CD4-positive, alpha-beta T cell (primary cell): Measurements from ENCODE around the gene PPP1R13B. TPM values are rescaled to one million over a fixed set of nuclear protein-coding genes. Genes with fewer than 3 reads are reported as not detected.

ENCODE experiments used
- ATAC-seq: fragments of 200-7000 bp; cut with Tn5 transposase; one replicate; pipeline ENCODE4 v1.10.0; 2022; ENCODE audit warnings: mild to moderate bottlenecking; ENCODE audit not compliant: poor library complexity
- CTCF ChIA-PET: fragments of 350-600 bp; sonication (Branson Sonifier 250); formaldehyde crosslinking; loops from one replicate; lab custom pipeline; 2021; ENCODE audit warnings: antibody characterized with exemption, inconsistent platforms; lab: Charles Lee
- POLR2A ChIA-PET: fragments of 350-600 bp; sonication (Branson Sonifier 250); formaldehyde crosslinking; loops from one replicate; lab custom pipeline; 2021; ENCODE audit warnings: antibody characterized with exemption, inconsistent platforms; lab: Charles Lee
- DNase-seq, 14 experiments: peaks; one replicate each; pipeline ENCODE4 v3.0.0-alpha.2; 2013 to 2020; ENCODE audit warnings: mixed read lengths in 2 of 14
- H3K27ac ChIP-seq, 2 donors: one replicate each; pipeline versions ENCODE4 v1.5.1 to v1.7.0; 2013; ENCODE audit warnings: low read length in 2 of 2, low read depth in 1 of 2, mild to moderate bottlenecking in 1 of 2
- H3K27me3 ChIP-seq, 2 experiments: 1 replicate in 1 of 2; 2 replicates in 1 of 2; pipeline versions ENCODE4 v1.6.1 to v1.7.0; 2013; ENCODE audit warnings: low read length in 2 of 2, control low read depth in 1 of 2, mild to moderate bottlenecking in 1 of 2, moderate library complexity in 1 of 2; ENCODE audit not compliant: insufficient read depth in 2 of 2, control insufficient read depth in 1 of 2
- H3K36me3 ChIP-seq: one replicate; pipeline ENCODE4 v1.6.1; 2013; ENCODE audit warnings: low read length, control low read depth; ENCODE audit not compliant: insufficient read depth
- H3K4me1 ChIP-seq: one replicate; pipeline ENCODE4 v1.6.1; 2013; ENCODE audit warnings: low read length, control low read depth; ENCODE audit not compliant: insufficient read depth
- H3K4me3 ChIP-seq: one replicate; pipeline ENCODE4 v1.5.1; 2013; ENCODE audit warnings: mild to moderate bottlenecking, low read length, moderate library complexity
- H3K9me3 ChIP-seq, 2 experiments: 1 replicate in 1 of 2; 2 replicates in 1 of 2; pipeline versions ENCODE4 v1.6.1 to v1.7.0; 2013; ENCODE audit warnings: low read length in 2 of 2, mild to moderate bottlenecking in 2 of 2, control low read depth in 1 of 2, moderate library complexity in 1 of 2; ENCODE audit not compliant: control insufficient read depth in 1 of 2, insufficient read depth in 1 of 2
- H3K27ac Mint-ChIP-seq: one replicate; pipeline ENCODE4 v1.8.0; 2020; ENCODE audit warnings: mixed read lengths
- H3K27me3 Mint-ChIP-seq: one replicate; pipeline ENCODE4 v1.8.0; 2021; ENCODE audit warnings: mixed read lengths
- H3K36me3 Mint-ChIP-seq: one replicate; pipeline ENCODE4 v1.8.0; 2021; ENCODE audit warnings: low read depth, mixed read lengths
- H3K4me1 Mint-ChIP-seq: one replicate; pipeline ENCODE4 v1.8.0; 2021; ENCODE audit warnings: low read depth, mixed read lengths
- H3K4me3 Mint-ChIP-seq: one replicate; pipeline ENCODE4 v1.8.0; 2020; ENCODE audit warnings: mild to moderate bottlenecking, mixed read lengths
- H3K9me3 Mint-ChIP-seq: one replicate; pipeline ENCODE4 v1.8.0; 2020; ENCODE audit warnings: mixed read lengths
- intact Hi-C, 2 experiments: fragments of 100-400 bp; cut with DNase I in 1 of 2; cut with micrococcal nuclease in 1 of 2; formaldehyde crosslinking; loops; one replicate each; pipeline versions ENCODE4 v1.15.1 to v1.9.0; 2023 to 2025; cut with DNase I, micrococcal nuclease
- total RNA-seq, 174 experiments: library from RNA in 2 of 174; stranded (reverse) in 2 of 174; gene quantifications; one replicate each; pipeline ENCODE4 v1.2.3 and lab custom pipeline; 2021 to 2026
- TF ChIP-seq, protein P1 (sequence below): fragments of 200-600 bp; IDR thresholded peaks from one replicate; pipeline ENCODE4 v1.8.0; 2022; ENCODE audit warnings: antibody characterized with exemption, mild to moderate bottlenecking

PPP1R13B gene
- total RNA-seq, 2 experiments from 2014 or later, result 14.3 to 14.4 TPM

DNA sequence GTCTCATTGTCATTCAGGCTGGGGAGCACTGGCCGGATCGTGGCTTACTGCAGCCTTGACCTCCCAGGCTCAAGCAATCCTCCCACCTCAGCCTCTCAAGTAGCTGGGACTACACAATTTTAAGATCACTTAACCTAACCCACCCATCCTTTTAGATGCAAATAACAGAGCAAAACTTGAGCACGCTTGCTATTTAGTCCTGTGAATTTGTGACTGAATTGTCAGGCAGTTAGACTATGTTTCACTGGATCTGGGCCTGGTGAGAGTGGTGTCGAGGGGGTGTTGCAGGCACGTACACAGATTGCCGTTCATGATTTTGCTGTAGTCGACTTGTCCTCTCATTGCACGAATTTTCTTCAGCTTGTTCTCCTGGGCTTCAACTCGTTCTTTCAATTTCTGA lies 93.6 kb downstream of the PPP1R13B start:
- H3K27ac ChIP-seq, result no peak overlapping the region
- Mint-ChIP-seq H3K27me3 (no peaks in the 10 kb centered on the region), H3K4me3 (no peak overlapping the region), H3K27ac (no peak overlapping the region), H3K36me3 (peaks cover 22% of the 10 kb centered on the region), H3K9me3 (no peaks in the 10 kb centered on the region), H3K4me1 (peaks cover under 1% of the 10 kb centered on the region)
- peaks cover under 1% of the 10 kb centered on the region for H3K4me1 ChIP-seq
- H3K9me3 ChIP-seq, result no peaks in the 10 kb centered on the region
- DNase-seq, result no peak
- intact Hi-C loops, result no loop called here
- no peak for ATAC-seq
- TF ChIP-seq, protein P1, sequence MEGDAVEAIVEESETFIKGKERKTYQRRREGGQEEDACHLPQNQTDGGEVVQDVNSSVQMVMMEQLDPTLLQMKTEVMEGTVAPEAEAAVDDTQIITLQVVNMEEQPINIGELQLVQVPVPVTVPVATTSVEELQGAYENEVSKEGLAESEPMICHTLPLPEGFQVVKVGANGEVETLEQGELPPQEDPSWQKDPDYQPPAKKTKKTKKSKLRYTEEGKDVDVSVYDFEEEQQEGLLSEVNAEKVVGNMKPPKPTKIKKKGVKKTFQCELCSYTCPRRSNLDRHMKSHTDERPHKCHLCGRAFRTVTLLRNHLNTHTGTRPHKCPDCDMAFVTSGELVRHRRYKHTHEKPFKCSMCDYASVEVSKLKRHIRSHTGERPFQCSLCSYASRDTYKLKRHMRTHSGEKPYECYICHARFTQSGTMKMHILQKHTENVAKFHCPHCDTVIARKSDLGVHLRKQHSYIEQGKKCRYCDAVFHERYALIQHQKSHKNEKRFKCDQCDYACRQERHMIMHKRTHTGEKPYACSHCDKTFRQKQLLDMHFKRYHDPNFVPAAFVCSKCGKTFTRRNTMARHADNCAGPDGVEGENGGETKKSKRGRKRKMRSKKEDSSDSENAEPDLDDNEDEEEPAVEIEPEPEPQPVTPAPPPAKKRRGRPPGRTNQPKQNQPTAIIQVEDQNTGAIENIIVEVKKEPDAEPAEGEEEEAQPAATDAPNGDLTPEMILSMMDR, result no peak
- no peaks in the 10 kb centered on the region for H3K27me3 ChIP-seq
- no peak overlapping the region for H3K4me3 ChIP-seq
- ChIA-PET POLR2A (no interaction called here), CTCF (no interaction called here)
- peaks cover 4% of the 10 kb centered on the region for H3K36me3 ChIP-seq

DNA sequence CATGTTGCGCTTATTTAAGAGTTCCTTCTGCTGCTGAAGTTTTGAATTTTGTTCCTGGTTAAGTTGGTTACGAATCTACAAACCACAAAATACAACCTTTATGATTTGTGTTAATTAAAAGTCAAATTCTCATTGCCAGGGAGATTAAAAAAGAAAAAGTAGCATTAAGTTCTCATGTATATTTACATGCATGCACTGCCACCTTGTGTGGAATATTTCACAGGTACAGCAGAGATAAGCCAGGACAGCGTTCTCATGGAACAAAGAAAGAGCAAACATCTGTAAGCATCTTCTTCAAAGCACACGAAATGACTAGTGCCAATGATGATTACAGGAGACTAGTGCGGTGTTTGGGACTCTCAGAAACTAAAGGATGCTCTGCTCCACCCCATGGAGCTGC lies 97.5 kb downstream of the PPP1R13B start:
- peak in 1 of 14 experiments; percentile 11 for DNase-seq
- ChIA-PET POLR2A (interaction anchor here (0.7 kb wide), 1 partner anchor 86 kb away, joined by 3 read pairs; no protein-coding TSS in a partner anchor), CTCF (no interaction called here)
- Mint-ChIP-seq H3K27me3 (no peaks in the 10 kb centered on the region), H3K36me3 (peaks cover 28% of the 10 kb centered on the region), H3K27ac (no peak overlapping the region), H3K4me1 (peaks cover 11% of the 10 kb centered on the region), H3K4me3 (no peak overlapping the region), H3K9me3 (no peaks in the 10 kb centered on the region)
- no peak overlapping the region for H3K4me3 ChIP-seq
- TF ChIP-seq, protein P1, result no peak
- H3K9me3 ChIP-seq, result no peaks in the 10 kb centered on the region
- peaks cover 12% of the 10 kb centered on the region for H3K4me1 ChIP-seq
- peaks cover 7% of the 10 kb centered on the region for H3K36me3 ChIP-seq
- ATAC-seq, result no peak
- no peak overlapping the region for H3K27ac ChIP-seq
- intact Hi-C loops, result no loop called here
- H3K27me3 ChIP-seq, result no peaks in the 10 kb centered on the region

DNA sequence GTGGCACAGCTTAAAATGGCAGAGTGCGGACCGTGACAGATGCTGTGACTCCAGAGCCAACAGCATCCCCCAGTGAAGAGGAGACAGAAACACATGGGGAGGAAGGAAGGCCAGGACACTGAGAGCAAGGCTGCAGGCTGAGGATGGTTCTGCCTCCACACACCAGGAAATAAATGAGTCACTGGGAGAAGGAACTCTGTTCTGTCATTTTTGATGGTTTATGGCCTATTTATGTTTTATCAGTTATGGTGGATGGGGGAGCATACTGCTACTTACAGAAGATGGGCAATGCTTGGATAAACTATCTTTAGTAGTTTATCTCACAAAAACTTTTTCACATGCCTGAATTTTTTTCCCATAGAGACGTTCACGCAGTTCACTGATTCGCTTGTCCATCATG lies 97.9 kb downstream of the PPP1R13B start:
- no peaks in the 10 kb centered on the region for H3K27me3 ChIP-seq
- Mint-ChIP-seq H3K36me3 (peaks cover 28% of the 10 kb centered on the region), H3K27me3 (no peaks in the 10 kb centered on the region), H3K9me3 (no peaks in the 10 kb centered on the region), H3K27ac (no peak overlapping the region), H3K4me3 (no peak overlapping the region), H3K4me1 (peaks cover 11% of the 10 kb centered on the region)
- no peaks in the 10 kb centered on the region for H3K9me3 ChIP-seq
- CTCF ChIA-PET, result no interaction called here
- H3K36me3 ChIP-seq, result peaks cover 10% of the 10 kb centered on the region
- H3K27ac ChIP-seq, result no peak overlapping the region
- POLR2A ChIA-PET, result no interaction called here
- H3K4me1 ChIP-seq, result peaks cover 12% of the 10 kb centered on the region
- intact Hi-C loops, result no loop called here
- TF ChIP-seq, protein P1, result no peak
- no peak overlapping the region for H3K4me3 ChIP-seq
- ATAC-seq (no peak), DNase-seq (no peak)
